Calu3 (cell line): ENCODE data around the gene MAPKAPK3. TPM values are rescaled to one million over a fixed set of nuclear protein-coding genes. Genes with fewer than 3 reads are reported as not detected.

Experiments used
- BruUV-seq: library from RNA; stranded (reverse); fragments of 400-500 nt; replicated peaks from 2 replicates; lab custom pipeline; 2021; lab: Mats Ljungman, UMichigan
- CTCF ChIA-PET: fragments of 300-600 bp; sonication (Branson Sonifier 250); formaldehyde crosslinking; loops from one replicate; lab custom pipeline; 2022; ENCODE audit warnings: antibody characterized with exemption; lab: Charles Lee
- DNase-seq: peaks from one replicate; pipeline ENCODE4 v3.0.0; 2022
- H3K27ac Mint-ChIP-seq: one replicate; pipeline ENCODE4 v1.8.0; 2022; ENCODE audit warnings: mixed read lengths; ENCODE audit not compliant: unreplicated experiment
- H3K27me3 Mint-ChIP-seq: one replicate; pipeline ENCODE4 v1.8.0; 2022; ENCODE audit warnings: mixed read lengths; ENCODE audit not compliant: unreplicated experiment
- H3K36me3 Mint-ChIP-seq: one replicate; pipeline ENCODE4 v1.8.0; 2022; ENCODE audit warnings: mild to moderate bottlenecking, moderate library complexity, mixed read lengths; ENCODE audit not compliant: insufficient read depth, unreplicated experiment
- H3K4me1 Mint-ChIP-seq: one replicate; pipeline ENCODE4 v1.8.0; 2022; ENCODE audit warnings: mild to moderate bottlenecking, low read depth, mixed read lengths; ENCODE audit not compliant: unreplicated experiment
- H3K4me3 Mint-ChIP-seq: one replicate; pipeline ENCODE4 v1.8.0; 2022; ENCODE audit warnings: mild to moderate bottlenecking, low read depth, moderate library complexity, mixed read lengths; ENCODE audit not compliant: unreplicated experiment
- H3K9me3 Mint-ChIP-seq: one replicate; pipeline ENCODE4 v1.8.0; 2022; ENCODE audit warnings: low read depth, mixed read lengths; ENCODE audit not compliant: unreplicated experiment
- intact Hi-C: fragments of 100-400 bp; cut with micrococcal nuclease; formaldehyde crosslinking; loops from one replicate; pipeline ENCODE4 v1.10.0; 2022; ENCODE audit not compliant: unreplicated experiment
- total RNA-seq: library from RNA; stranded (reverse); gene quantifications from 2 replicates; pipeline ENCODE4 v1.2.3, GENCODE V29; 2022
- TF ChIP-seq, protein P1 (sequence below): fragments of 200-600 bp; IDR thresholded peaks from one replicate; pipeline ENCODE4 v1.8.0; 2022; ENCODE audit warnings: antibody characterized with exemption; ENCODE audit not compliant: unreplicated experiment

The MAPKAPK3 gene
- total RNA-seq, 1 experiment from 2014 or later, result 40.6 TPM

DNA sequence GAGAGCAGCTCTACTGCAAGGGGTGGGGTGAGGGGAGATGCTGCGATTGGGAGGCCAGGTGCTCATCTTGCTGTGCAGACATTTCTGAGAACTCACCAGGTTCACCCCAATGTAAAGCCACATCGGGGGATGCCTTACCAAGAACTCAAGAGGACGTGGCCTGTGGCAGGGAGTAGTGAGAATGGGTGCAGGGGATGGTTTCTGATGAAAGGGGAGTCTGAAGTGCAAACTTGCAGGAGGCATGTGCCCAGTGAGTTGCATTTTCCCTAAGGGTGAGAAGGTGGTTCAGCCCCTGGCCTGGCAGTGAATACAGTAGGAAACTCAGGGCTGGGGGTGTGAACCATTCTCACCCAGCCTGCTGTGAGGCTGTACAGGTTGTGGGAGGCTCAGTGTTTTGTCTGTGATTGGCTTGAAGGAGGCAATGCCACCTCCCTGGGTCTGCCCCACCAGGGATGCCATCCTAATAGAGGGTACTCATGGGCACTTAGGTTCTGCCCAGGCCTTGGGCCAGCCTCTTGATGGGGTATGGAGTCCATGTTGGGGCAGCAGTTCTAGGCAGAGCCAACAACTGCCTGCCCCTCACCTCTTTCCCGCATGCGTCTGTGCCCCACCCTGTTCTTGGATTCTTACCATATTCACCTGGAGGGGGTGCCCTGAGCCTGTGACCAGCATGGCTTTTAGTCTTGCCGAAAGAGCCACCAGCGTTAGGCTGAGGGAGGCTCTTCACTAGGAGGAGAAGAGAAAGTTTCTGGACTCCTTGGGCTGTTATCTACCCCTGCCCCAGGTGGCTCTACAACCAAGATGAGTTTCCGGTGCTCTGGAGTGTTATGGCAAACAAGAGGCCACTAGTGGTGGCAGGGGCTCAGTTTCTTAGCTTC lies 43.1 kb upstream of the MAPKAPK3 start:
- intact Hi-C loops, result no loop called here
- Mint-ChIP-seq H3K36me3 (peaks cover 21% of the 10 kb centered on the region), H3K27me3 (no peaks in the 10 kb centered on the region), H3K27ac (no peak overlapping the region), H3K9me3 (no peaks in the 10 kb centered on the region), H3K4me1 (peaks cover 10% of the 10 kb centered on the region), H3K4me3 (no peak overlapping the region)
- DNase-seq, result no peak
- BruUV-seq, result no TSS peak
- CTCF ChIA-PET, result interaction anchor here (1.3 kb wide), 1 partner anchor 38 kb away, joined by 3 read pairs; the partner anchor contains the start of gene CISH
- TF ChIP-seq, protein P1, sequence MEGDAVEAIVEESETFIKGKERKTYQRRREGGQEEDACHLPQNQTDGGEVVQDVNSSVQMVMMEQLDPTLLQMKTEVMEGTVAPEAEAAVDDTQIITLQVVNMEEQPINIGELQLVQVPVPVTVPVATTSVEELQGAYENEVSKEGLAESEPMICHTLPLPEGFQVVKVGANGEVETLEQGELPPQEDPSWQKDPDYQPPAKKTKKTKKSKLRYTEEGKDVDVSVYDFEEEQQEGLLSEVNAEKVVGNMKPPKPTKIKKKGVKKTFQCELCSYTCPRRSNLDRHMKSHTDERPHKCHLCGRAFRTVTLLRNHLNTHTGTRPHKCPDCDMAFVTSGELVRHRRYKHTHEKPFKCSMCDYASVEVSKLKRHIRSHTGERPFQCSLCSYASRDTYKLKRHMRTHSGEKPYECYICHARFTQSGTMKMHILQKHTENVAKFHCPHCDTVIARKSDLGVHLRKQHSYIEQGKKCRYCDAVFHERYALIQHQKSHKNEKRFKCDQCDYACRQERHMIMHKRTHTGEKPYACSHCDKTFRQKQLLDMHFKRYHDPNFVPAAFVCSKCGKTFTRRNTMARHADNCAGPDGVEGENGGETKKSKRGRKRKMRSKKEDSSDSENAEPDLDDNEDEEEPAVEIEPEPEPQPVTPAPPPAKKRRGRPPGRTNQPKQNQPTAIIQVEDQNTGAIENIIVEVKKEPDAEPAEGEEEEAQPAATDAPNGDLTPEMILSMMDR, result no peak

DNA sequence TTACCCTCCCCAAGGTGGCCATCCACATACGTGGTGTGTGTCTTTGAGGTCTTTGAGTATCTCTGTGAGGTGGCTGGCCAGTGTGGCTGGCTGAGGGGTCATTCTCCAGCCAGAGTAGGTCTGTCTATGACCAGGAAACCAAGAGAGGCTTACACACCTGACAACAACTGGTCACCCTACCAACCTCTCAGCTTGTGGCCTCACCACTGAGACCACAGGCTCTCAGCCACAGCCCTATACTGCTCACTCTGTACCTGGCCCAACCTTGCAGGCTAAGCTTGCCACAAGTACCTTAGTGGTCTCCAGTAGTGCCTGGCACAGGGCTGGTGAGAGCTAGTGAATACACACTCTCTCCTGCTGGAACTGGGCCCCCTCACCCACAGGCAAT lies 42.5 kb upstream of the MAPKAPK3 start:
- TF ChIP-seq, protein P1, result no peak
- DNase-seq, result no peak
- Mint-ChIP-seq H3K4me3 (no peak overlapping the region), H3K27ac (no peak overlapping the region), H3K27me3 (no peaks in the 10 kb centered on the region), H3K9me3 (no peaks in the 10 kb centered on the region), H3K36me3 (peaks cover 14% of the 10 kb centered on the region), H3K4me1 (peaks cover 10% of the 10 kb centered on the region)
- no TSS peak for BruUV-seq
- CTCF ChIA-PET, result no interaction called here
- intact Hi-C loops, result no loop called here

DNA sequence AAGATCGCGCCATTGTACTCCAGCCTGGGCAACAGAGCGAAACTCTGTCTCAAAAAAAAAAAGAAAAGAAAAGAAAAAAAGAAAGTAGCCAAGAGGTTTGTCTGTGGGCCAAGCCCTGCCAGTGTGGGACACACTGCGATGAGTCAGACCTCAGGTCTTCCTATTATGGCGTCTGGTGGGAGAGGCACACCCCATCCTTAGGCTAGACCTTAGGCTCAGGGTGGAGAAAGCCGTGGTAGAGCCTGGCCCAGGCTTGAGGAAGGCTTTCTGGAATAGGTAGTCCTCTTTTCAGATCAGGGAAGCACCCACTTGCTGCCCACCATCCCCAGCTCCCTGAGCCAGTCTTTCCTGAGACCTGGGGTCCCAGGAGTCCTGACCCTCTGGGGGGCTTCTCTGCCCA lies 41.6 kb upstream of the MAPKAPK3 start:
- DNase-seq, result no peak
- no peaks in the 10 kb centered on the region for H3K27me3 Mint-ChIP-seq
- peaks cover 8% of the 10 kb centered on the region for H3K4me1 Mint-ChIP-seq
- H3K4me3 Mint-ChIP-seq, result no peak overlapping the region
- CTCF ChIA-PET, result interaction anchor here (0.6 kb wide), 1 partner anchor 393 kb away, joined by 5 read pairs; no protein-coding TSS in a partner anchor
- TF ChIP-seq, protein P1, result no peak
- intact Hi-C loops, result no loop called here
- BruUV-seq, result no TSS peak
- peaks cover 5% of the 10 kb centered on the region for H3K36me3 Mint-ChIP-seq
- no peak overlapping the region for H3K27ac Mint-ChIP-seq
- H3K9me3 Mint-ChIP-seq, result no peaks in the 10 kb centered on the region

DNA sequence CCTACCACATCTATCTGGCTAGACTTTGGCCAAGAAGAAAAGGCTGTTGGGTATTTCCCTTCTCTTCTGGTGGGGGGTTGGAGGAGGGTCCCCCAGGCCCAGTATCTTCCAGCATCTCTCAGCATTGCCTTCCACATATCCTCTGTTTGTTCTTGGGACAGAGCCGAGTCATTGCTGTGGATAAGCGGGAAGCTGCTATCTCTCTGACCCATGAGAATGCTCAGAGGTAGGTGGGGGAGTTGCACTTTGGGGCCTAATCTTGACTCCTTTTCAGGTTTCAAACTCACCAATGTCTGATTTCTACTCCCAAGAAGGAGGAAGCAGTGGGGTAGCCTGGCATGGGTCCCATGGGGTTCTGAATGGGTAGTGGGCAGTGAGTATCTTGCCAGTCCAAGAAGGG lies 39.6 kb upstream of the MAPKAPK3 start:
- no peak for DNase-seq
- no peak overlapping the region for H3K27ac Mint-ChIP-seq
- CTCF ChIA-PET, result no interaction called here
- intact Hi-C loops, result no loop called here
- no peak overlapping the region for H3K4me3 Mint-ChIP-seq
- H3K27me3 Mint-ChIP-seq, result no peaks in the 10 kb centered on the region
- BruUV-seq, result no TSS peak
- TF ChIP-seq, protein P1, result no peak
- no peaks in the 10 kb centered on the region for H3K36me3 Mint-ChIP-seq
- H3K4me1 Mint-ChIP-seq, result no peaks in the 10 kb centered on the region
- no peaks in the 10 kb centered on the region for H3K9me3 Mint-ChIP-seq
